AG04449 (cell line): ENCODE results near the gene DBT.
"Not testable (repeated sequence)": the region's sequence is repeated elsewhere in the genome, so short reads cannot be mapped to it uniquely, and the experiment has no call there.

Source experiments
- CTCF ChIA-PET: fragments of 350-600 bp; formaldehyde crosslinking; extraction: SDS; loops from one replicate; lab custom pipeline; 2021; ENCODE audit warnings: antibody characterized with exemption; lab: Yijun Ruan, JAX
- POLR2A ChIA-PET: fragments of 400-600, 350-600 bp; formaldehyde crosslinking; extraction: SDS; loops from one replicate; lab custom pipeline; 2020; ENCODE audit warnings: antibody characterized with exemption, inconsistent platforms; lab: Yijun Ruan, JAX
- DNase-seq: peaks from one replicate; pipeline ENCODE4 v3.0.0-alpha.2; 2010; ENCODE audit warnings: low read depth, low spot score
- H3K4me3 ChIP-seq: 2 replicates; pipeline ENCODE4 v1.5.1; 2011; ENCODE audit warnings: low read depth, mild to moderate bottlenecking, control low read depth, low read length
- CTCF ChIP-seq: IDR thresholded peaks from one replicate; pipeline ENCODE4 v1.5.1; 2011; ENCODE audit warnings: mild to moderate bottlenecking, moderate library complexity, low read length, control low read depth, inconsistent platforms; ENCODE audit not compliant: insufficient read depth; ENCODE audit errors: missing control alignments

The DBT gene

GRCh38 chr1:100240631-100241030 is 9.0 kb downstream of the DBT start:
- H3K4me3 ChIP-seq, result no peak overlapping the region
- ChIA-PET CTCF (no interaction called here), POLR2A (no interaction called here)
- no peak for TF ChIP-seq CTCF
- no peak for DNase-seq

- H3K4me3 ChIP-seq, result no peak overlapping the region
- ChIA-PET POLR2A (no interaction called here), CTCF (interaction anchor here (1.2 kb wide), 1 partner anchor 216 kb away, joined by 4 read pairs; no protein-coding TSS in a partner anchor)
- no peak for DNase-seq
- no peak for TF ChIP-seq CTCF
Observed at GRCh38 chr1:100239961-100240360, 9.7 kb downstream of the DBT start.

- CTCF ChIA-PET, result no interaction called here
- POLR2A ChIA-PET, result no interaction called here
- DNase-seq, result no peak
- TF ChIP-seq CTCF, result no peak
- H3K4me3 ChIP-seq, result no peak overlapping the region
Observed at GRCh38 chr1:100237091-100237490, 12.5 kb downstream of the DBT start.

GRCh38 chr1:100234432-100234831 is 15.2 kb downstream of the DBT start:
- no peak overlapping the region for H3K4me3 ChIP-seq
- DNase-seq, result no peak
- TF ChIP-seq CTCF, result no peak
- ChIA-PET POLR2A (no interaction called here), CTCF (interaction anchor here (1.1 kb wide), 1 partner anchor 16 kb away, joined by 3 read pairs; no protein-coding TSS in a partner anchor)

- CTCF ChIA-PET, POLR2A ChIA-PET, DNase-seq, H3K4me3 ChIP-seq: not testable (repeated sequence)
Observed at GRCh38 chr1:100233566-100233965, 16.1 kb downstream of the DBT start.

- TF ChIP-seq CTCF, result no peak
- no peak for DNase-seq
- H3K4me3 ChIP-seq, result no peak overlapping the region
- CTCF ChIA-PET, result no interaction called here
- POLR2A ChIA-PET, result no interaction called here
Observed at GRCh38 chr1:100232156-100232555, 17.5 kb downstream of the DBT start.

- TF ChIP-seq CTCF, result no peak
- no peak for DNase-seq
- CTCF ChIA-PET, result no interaction called here
- H3K4me3 ChIP-seq, result no peak overlapping the region
- POLR2A ChIA-PET, result no interaction called here
Observed at GRCh38 chr1:100231721-100232120, 17.9 kb downstream of the DBT start.
